GM18909 (cell line): ENCODE results near the gene ZHX3.

ENCODE experiments used
- ATAC-seq: cut with Tn5 transposase; IDR thresholded peaks from one replicate; pipeline ENCODE4 v1.9.1; 2021; ENCODE audit warnings: mild to moderate bottlenecking; ENCODE audit not compliant: unreplicated experiment, poor library complexity

The ZHX3 gene, protein sequence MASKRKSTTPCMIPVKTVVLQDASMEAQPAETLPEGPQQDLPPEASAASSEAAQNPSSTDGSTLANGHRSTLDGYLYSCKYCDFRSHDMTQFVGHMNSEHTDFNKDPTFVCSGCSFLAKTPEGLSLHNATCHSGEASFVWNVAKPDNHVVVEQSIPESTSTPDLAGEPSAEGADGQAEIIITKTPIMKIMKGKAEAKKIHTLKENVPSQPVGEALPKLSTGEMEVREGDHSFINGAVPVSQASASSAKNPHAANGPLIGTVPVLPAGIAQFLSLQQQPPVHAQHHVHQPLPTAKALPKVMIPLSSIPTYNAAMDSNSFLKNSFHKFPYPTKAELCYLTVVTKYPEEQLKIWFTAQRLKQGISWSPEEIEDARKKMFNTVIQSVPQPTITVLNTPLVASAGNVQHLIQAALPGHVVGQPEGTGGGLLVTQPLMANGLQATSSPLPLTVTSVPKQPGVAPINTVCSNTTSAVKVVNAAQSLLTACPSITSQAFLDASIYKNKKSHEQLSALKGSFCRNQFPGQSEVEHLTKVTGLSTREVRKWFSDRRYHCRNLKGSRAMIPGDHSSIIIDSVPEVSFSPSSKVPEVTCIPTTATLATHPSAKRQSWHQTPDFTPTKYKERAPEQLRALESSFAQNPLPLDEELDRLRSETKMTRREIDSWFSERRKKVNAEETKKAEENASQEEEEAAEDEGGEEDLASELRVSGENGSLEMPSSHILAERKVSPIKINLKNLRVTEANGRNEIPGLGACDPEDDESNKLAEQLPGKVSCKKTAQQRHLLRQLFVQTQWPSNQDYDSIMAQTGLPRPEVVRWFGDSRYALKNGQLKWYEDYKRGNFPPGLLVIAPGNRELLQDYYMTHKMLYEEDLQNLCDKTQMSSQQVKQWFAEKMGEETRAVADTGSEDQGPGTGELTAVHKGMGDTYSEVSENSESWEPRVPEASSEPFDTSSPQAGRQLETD

DNA sequence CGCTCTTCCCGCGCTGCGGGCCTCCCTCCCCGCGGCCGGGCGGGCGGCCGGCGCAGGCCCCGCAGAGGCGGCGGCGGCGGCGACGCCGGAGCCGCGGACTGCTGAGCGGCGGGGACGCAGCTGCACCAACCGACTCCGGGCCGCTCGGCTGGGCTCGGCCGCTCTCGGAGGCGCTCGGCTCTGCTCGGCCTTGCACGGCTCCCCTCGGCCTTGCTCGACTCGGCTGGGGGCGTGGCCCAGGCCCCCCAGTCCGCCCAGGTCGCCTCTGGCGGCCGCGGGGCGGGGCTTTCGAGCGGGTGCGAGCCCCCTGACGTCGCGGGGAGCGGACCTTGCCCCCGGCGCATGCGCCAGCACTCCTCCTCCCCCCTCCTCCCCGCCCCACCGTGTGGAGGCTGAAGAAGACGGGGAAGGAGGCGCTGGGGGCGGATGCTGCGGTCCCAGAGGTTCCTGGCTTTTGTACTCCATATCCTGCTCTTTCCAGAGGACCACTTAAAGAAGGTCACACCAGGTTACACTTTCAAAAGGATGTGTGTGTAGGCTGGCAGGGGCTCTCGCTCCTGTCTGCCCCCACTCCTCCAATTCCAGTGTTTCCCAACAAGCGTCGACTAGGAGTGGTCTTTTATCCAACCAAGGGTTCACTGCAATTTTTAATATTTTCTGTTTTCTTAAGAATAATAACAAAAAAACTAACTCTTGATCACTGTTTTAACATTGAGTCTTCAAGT, at the start of gene ZHX3:
TSS of gene ZHX3 (minus strand) at position 186 of the 725 bp plus-strand sequence. CDS start 112,815 bp downstream, outside the sequence.
- peak; percentile 98 for ATAC-seq

DNA sequence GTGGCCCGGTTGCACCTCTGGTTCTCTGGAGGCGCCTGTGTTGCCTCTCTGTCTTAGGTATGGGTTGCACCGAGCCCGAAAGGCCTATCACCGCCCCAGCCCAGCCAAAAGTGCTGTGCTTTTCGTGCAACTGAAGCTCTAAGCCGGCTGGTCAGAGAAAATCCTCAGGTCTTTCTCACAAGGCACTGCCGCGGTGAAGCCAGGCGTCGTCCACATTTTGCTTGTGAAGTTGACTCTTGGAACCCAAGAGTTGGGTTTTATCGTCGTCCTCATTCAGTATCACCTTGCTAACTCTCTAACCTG, 49.8 kb upstream of the ZHX3 start:
- no peak for ATAC-seq

DNA sequence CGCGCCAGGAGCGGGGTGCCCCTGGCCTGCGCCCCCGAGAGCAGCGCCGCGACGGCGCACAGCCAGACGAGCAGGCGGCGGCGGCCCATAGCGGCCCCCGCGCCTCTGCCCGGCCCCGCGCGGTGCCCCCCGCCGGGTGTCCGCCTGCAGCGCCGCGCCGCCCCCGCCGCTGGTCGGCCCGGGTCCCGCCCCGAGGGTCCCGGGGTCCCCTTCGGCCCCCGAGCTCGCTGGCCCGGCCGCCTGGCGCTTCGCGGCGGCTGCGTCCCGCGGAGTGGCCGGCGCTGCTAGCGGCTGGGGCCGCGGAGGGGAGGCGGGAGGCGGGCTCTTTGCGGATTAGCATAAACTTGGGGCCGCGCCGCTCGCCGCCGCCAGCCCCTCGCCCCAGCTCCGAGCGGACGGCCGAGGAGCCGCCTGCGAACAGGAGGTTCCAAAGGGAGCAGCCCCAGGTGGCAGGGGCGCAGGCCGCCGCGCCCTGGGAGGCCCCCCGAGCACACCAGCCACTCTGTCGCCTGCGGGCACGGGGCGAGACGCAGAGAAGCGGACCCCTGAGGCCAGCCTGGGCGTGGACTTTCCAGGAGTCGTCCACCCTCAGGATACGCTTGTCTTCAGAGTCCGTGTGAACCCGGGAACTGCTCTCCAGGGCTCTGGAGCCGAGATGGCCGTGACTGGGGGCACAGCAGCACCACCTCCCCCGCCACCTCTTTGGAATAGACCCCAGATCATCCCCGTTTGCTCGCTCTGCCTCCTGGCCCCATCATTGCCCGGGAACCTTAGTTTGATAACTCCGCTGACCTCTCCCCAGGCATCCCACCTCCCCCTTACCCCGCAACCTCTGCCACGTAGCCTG, 49.2 kb upstream of the ZHX3 start, which contains the start of gene EMILIN3:
TSS of gene EMILIN3 (minus strand) at position 273 of the 847 bp plus-strand sequence. CDS start at position 89, 184 bp downstream.
- ATAC-seq: no peak

DNA sequence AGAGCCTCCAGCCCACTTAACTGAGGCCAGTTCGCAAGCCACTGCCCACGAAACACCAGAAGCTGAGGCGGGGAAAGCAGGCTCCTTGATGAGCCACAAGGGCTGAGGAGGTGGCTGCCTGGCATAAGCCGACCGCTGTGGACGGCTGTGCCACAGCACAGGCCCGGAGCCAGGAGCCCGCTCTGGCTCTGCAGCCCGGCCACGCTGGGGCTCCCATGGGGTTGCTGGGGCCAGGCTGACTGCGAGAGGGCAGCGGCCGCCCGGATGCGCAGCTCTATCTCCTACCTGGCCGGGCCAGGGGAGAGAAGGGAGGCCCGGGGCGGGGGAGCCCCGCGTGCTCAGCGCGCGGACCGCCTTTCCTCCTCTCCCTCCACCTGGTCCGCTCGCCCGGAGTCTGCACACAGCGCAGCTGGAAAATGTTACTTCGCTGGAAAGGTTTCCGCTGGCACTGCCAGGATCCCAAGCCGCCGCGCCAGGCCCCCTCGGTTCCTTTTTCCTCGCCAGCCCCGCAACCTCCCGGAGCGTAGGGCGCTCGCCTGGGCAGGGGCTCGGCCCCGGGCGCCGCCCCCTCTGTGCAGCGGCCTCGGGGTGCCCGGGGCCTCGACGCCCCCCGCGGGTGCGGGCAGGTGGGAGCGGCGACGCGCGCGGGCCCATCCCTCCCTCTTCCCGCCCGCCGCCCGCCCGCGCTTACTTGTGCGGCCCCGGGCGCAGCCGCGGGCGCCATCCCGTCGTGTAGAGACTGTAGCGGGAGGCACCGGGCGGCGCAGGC, 48.4 kb upstream of the ZHX3 start:
- ATAC-seq: no peak

DNA sequence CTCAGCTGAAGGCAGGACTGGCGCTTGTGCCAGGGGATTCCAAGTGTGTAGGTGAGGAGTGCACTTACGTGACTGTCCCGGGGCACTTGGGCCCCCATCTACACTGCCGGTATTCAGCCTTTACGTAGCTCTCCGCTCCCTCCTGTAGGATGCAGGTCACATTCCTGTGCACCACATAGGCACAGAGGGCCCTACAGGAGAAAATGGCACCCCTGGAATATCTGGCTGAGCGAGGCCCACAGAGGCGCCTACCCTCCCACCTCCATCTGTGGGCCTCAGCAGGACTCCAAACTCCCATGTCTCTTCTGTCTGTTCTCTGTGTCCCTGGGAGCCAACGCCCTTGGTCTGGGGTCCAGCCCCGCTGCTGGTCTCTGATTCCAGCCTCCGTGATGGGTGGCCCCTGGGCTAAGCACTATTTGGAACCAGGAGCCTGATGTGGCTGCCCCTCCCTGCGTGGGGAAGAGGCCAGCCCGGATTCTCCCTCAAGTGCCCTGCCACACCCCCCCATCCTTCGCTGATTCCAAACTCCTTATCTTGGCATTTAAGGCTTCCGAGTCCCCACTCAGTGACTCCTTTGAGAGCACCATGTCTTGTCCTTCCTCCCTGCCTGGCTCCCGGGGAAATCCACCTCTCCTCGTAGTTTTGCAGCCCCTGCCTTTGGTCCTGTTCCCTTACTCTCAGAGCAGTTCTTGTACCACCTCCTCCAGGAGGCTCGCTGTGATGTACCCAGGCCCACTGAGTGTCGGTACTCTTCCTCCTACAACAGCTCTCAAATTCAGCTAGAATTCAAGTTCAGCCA, 47.6 kb upstream of the ZHX3 start:
- no peak for ATAC-seq

DNA sequence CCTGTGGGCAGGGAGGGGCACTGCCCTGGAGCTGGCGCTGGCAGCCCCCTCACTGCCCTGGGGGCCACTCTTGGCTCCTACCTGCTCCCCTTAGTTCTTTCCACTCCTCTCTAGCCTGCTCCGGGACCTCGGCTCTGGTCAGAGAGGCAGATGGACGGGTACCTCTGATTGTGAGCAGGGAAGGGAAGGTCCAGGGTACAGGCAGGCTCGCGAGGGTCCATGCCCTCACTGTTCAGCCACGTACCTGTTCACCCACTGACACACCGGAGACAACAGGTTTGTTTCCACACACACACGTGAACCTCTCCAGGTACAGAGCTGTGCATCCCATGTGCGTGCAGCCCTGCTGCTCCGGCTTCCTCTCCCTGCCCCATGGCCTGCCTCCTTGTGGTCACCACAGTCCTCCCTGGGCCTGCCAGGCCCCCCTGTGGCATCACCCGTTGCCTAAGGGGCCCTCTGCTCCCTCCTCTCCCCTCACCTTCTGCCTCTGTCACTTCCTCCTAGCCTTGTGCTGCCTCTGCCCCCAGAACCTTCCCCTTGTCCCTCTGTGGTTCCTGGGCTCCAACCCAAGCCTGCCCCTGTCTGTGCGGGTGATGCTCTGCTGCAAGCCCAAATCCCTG, 46.8 kb upstream of the ZHX3 start:
- ATAC-seq: no peak

DNA sequence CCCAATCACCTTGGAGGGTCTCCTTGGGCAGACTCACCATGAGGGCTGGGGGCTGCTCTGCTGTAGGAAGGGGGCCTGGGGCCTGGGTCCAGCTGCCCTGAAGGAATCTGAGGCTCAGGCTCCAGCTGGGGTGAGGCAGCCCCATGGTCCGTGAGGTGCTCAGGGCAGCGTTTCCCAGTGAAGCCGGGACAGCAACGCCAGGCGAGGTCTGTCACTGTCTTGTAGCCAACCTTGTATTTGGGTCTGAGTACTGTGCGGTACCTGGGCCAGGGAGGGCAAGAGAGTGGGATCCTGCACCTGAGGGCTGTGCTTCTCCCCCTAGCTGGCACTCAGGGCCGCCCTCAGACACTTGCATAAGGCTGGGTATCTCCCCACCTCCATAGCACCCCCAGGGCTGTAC, 46.1 kb upstream of the ZHX3 start:
- no peak for ATAC-seq

DNA sequence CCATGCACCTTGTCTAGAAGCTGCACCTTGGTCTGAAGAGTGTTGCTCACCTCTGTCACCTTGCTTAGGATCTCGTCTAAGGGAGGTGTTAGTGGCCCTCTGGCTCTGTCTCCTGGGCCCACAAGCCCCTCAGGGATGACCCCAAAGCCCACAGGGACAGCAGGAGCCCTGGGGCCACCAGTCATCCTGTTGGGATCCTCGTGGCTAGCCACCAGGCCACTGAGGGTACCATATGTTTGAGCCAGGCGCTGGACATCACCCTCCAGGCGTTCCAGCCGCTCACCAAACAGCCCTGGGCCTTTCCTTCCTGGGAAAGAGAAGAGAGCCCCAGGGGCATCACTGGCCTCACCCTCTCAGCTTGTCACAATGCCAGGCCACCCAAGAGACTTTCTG, 45.2 kb upstream of the ZHX3 start:
- no peak for ATAC-seq

DNA sequence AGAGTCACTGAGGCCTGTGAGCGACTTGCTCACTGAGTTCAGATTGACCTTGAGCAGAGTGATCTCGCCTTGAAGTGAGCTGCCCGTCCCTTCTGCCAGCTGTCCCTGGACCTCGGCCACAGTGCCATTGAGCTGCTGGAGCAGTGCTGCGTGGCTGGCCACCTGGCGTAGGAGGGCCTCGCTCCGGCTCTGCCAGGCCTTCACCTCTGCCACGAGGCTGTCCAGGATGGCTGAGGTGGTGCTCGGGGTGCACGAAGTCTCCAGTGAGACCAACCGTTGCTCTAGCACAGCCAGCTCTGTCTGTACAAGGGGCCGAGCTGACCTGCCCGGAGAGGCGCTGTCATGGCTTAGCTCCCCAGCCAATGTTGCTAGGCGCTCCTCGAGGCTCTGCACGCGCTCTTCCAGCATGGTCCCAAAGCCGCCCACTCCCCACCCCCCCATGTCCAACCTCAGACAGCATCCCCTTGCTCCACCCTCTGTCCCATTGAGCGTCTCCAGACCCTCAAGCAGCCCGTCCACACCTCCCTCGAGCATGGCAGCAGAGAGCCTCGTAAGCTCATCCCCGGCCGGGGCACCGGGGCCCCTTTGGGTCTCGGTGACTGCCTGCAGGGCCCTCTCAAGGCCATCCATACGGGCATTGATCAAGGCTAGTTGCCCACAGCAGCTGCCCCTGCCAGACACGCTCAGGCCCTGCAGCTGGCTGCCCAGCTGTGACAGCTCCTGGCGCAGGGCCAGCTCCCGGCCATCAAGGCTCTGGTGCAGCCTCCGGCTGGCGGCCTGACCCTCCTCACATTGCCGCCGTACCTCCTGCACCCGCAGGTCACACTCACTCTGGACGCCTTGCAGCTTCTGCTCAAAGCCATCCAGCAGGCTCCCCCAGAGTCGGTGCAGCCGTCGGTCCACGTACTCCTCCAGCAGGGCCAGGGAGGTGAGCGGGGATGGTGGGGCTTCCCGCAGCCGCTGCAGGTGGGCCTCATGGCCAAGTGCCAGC, 44.5 kb upstream of the ZHX3 start:
- ATAC-seq: no peak

DNA sequence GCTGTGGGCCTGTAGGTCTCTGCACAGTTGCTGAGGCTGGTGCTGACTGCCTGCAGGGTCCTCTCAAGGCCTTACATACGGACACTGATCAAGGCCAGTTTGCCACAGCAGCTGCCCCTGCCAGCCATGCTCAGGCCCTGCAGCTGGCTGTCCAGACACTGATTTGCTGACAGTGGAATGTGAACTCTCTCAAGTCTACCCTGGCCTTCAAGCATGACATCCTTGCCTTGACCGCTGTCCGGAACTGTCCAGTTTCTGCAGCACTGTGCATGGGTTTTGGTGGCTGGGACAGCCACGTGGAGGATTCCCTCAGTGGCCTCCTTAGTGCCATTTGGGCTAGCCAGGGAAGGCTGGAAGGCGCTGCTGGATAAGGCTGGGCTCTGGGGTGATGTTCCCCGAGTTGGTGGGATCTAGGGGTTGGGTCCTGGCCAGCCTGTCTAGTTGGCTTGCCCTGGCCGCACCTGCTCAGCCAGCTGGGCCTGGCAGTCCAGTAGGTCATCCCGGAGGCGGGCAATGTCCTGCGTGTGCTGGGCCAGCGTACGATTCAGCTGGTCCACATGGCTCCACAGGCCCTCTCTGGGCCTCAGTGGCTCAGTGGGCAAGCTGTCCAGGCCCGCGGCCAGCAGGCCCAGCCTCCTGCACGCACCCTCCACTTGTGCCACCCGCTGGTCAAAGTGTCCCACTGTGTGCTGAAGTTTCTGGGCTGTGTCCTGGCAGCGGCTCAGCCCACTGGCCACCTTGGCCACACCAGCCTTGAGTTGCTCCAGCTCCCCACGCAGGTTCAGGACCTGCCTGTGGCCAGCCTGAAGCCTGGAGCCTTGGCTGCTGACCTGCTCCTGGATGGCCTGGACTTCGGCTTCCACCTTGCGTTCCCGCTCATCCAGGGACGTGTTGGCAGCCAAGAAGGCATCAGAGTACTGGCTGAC, 43.6 kb upstream of the ZHX3 start:
- no peak for ATAC-seq

DNA sequence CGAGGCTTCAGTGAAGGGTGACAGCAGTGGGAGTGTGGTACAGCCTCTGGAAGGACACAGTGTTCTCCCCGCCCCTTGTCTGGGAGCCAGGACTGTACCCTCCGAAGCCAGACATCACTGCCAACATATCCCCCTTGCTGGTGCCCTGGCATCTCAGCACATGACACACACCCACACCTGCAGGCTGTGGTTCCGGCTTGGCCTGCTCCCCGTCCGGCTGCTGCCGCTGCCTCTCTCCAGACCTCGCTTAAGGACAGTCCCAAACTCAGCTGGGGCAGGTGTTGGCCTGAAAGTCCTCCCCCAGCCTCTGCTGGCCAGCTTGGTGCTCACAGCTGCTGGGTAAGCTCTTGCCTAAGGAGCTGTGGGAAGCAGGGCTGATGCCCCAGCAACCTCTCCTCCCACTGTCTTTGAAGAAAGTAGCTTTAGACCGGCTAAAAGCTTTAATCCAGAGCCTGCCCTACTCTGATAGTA, 42.0 kb upstream of the ZHX3 start:
- no peak for ATAC-seq

DNA sequence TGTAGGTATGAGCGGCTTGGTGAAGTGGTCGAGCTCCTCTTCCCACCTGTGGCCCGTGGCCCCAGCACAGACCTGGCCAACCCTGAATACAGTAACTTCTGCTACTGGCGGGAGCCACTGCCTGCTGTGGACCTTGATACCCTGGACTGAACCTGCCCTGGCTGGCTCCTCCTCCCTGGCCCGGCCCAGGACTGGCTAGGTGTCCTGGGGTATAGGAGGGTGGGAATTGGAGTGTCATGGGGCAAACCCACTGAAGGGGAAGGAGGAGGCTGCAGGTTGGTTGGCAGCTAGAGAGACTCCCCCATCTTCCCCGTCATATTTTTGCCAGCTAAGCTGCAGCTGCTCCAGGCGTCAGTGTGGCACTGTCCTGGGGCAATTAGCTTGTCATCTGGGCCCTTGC, 41.2 kb upstream of the ZHX3 start:
- ATAC-seq: no peak

DNA sequence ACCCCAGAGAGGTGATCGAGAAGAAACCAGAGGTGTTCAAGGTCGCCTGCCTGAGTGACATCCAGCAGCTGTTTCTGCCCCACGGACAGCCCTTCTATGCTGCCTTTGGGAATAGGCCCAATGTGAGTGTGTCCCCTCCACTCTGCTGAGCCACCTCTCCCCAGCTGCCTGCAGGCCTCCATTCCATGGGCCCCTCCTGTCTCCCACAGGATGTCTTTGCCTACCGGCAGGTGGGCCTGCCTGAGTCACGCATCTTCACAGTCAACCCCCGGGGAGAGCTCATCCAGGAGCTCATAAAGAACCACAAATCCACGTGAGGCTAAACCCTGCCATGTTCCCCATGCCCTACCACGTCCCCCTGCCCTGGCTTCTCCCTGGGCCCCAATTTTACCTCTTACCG, 40.7 kb upstream of the ZHX3 start:
- no peak for ATAC-seq

DNA sequence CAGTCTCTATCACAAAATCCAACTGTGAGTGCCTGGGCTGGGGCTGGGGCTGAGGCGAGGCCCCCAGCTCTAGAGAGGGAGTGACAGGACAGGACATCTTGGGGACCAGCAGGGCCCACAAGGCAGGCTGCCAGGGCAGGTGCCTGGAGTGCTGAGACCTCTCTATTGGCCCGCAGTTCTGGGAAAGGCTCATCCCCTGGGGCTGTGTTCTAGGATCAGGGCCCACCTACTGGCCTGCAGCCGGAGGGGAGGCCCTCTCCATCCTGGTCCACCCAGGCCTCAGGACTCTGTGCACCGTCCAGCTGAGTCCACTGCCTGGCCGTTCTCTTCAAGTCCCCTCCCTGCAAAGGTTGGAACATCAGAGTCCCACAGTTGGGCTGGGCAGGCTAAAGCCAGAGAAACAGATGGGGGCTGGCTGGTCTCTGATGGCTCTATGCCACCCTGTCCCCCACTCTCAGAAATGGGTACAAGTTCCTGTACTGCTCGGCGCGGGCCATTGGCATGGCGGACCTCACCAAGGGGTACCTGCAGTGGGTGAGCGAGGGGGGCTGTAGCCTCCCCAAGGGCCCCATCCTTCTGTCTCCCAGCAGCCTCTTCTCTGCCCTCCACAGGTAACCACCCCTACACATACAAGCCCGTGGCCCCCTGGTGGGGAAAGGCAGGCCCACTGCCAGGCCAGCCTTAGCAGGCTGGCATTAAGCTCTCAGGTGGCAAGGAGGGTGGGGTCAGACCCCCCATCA, 40.1 kb upstream of the ZHX3 start:
- ATAC-seq: no peak

DNA sequence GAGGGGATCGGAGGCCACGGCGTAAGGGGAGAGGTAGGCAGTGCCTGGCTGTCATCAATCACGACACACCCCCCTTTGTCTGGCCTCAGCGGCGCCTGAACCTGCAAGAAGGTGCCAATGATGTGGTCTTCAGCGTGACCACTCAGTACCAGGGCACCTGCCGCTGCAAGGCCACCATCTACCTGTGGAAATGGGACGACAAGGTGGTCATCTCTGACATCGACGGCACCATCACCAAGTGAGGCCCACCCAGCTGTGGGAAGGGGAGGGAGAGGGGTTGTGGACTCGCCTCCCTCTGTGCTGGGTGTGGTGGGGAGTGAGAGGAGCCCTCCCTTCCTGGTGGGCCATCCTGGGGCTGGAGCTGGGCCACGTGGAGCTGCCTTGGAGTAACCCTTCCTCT, 39.4 kb upstream of the ZHX3 start:
- ATAC-seq: no peak
